ENCODE results near the gene C1QTNF4. TPM values are rescaled to one million over a fixed set of nuclear protein-coding genes. Genes with fewer than 3 reads are reported as not detected.
A peak's percentile ranks its signal among the peaks of the same experiment; 100 is the strongest.

Gene C1QTNF4
- total and polyA plus RNA-seq, 8 donors, result 0.09 to 3.6 (median 0.50) TPM; not detected in 1

DNA sequence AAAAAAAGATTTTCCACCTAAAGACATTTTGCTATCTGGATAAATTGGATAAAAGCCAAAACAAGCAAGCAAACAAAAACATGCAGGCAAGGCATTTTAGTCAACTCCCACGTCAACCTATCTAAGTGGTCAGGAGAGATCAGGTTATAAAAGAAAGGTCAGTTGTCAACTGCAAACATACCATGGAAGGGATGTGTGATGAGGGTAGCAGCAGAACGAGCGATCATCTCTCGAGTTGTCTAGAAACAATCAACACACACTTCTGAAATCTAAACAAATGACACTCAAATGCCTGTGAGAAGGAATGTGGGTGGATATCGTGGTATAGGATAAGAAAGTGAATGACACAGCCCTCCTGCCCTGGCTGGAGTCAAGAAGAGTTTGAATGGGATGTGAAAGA is 37.3 kb upstream of the C1QTNF4 start:
- no peak overlapping the region for H3K4me3 ChIP-seq
- H3K9me3 ChIP-seq, result no peaks in the 10 kb centered on the region
- H3K27me3 ChIP-seq, result no peaks in the 10 kb centered on the region
- no peak for DNase-seq
- H3K27ac ChIP-seq, result no peak overlapping the region
- no peak for TF ChIP-seq CTCF (IDR thresholded peaks at IDR 0.05)
- WGBS, 2 donors, result 61 to 67% methylated on average over 5 of the region's 5 CpGs
- intact Hi-C loops (cut with DNase I), result no loop called here
- H3K36me3 ChIP-seq, result peaks cover 0 to 30% (median 0%) of the 10 kb centered on the region in 3 donors
- no peaks in the 10 kb centered on the region for H3K4me1 ChIP-seq
- no peak for ATAC-seq
- FAIRE-seq, result no peak

GRCh38 chr11:47628026-47628425 is 33.8 kb upstream of the C1QTNF4 start:
- FAIRE-seq, result no peak

GRCh38 chr11:47626234-47626633 is 32.0 kb upstream of the C1QTNF4 start:
- WGBS, 2 donors, result 96 to 98% methylated on average over 8 of the region's 8 CpGs
- Histone ChIP-seq H3K27me3 (no peaks in the 10 kb centered on the region), H3K27ac (no peak overlapping the region), H3K4me3 (no peak overlapping the region), H3K4me1 (no peaks in the 10 kb centered on the region), H3K9me3 (no peaks in the 10 kb centered on the region), H3K36me3 (peaks cover 4 to 60% (median 4%) of the 10 kb centered on the region in 3 donors)
- ATAC-seq (no peak), DNase-seq (no peak), FAIRE-seq (no peak)
- intact Hi-C loops (cut with DNase I), result no loop called here
- TF ChIP-seq CTCF (IDR thresholded peaks at IDR 0.05), result no peak

More at GRCh38 chr11:47628026-47628425, 33.8 kb upstream of the C1QTNF4 start:
- no peak for ATAC-seq
- Histone ChIP-seq H3K27me3 (no peaks in the 10 kb centered on the region), H3K9me3 (no peaks in the 10 kb centered on the region), H3K4me3 (no peak overlapping the region), H3K27ac (no peak overlapping the region), H3K36me3 (peaks cover 0 to 48% (median 0%) of the 10 kb centered on the region in 3 donors), H3K4me1 (no peaks in the 10 kb centered on the region)
- no peak for TF ChIP-seq CTCF (IDR thresholded peaks at IDR 0.05)
- DNase-seq, result no peak
- 84 to 89% methylated on average over 4 of the region's 4 CpGs for WGBS, 2 donors
- intact Hi-C loops (cut with DNase I), result no loop called here

- Histone ChIP-seq H3K4me1 (no peaks in the 10 kb centered on the region), H3K27ac (no peak overlapping the region), H3K4me3 (no peak overlapping the region), H3K9me3 (no peaks in the 10 kb centered on the region), H3K27me3 (no peaks in the 10 kb centered on the region), H3K36me3 (peaks cover 4 to 40% (median 6%) of the 10 kb centered on the region in 3 donors)
- FAIRE-seq (no peak), DNase-seq (no peak), ATAC-seq (no peak)
- intact Hi-C loops (cut with DNase I), result no loop called here
- 91 to 95% methylated on average over 2 of the region's 2 CpGs for WGBS, 2 donors
- no peak for TF ChIP-seq CTCF (IDR thresholded peaks at IDR 0.05)
Measured at GRCh38 chr11:47620836-47621378, 26.7 kb upstream of the C1QTNF4 start.

DNA sequence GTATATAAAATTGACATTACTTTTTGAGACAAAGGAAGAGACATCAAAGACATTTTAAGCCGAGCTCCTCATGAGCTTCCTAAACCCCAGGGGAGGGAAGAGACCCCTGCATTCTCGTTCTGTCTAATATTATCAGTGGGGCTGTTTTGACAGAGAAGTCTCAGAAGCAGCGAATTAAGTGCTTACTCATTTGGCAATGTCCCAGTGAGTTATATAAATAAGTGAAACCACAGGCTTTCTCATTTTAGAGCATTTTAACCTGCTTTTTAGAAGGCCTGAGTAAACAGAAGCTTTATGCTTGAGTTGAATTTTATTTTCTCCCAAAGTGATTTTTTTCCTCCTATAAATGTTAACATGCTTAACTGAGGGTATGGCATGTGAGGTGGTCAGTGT is 23.2 kb upstream of the C1QTNF4 start:
- intact Hi-C loops (cut with DNase I), result no loop called here
- Histone ChIP-seq H3K4me1 (no peaks in the 10 kb centered on the region), H3K4me3 (no peak overlapping the region), H3K27ac (no peak overlapping the region), H3K9me3 (no peaks in the 10 kb centered on the region), H3K36me3 (peaks cover 2 to 20% (median 6%) of the 10 kb centered on the region in 3 donors), H3K27me3 (no peaks in the 10 kb centered on the region)
- no peak for TF ChIP-seq CTCF (IDR thresholded peaks at IDR 0.05)
- 50 to 52% methylated on average over 3 of the region's 3 CpGs for WGBS, 2 donors
- no peak for DNase-seq
- ATAC-seq, result peak in 2 of 4 donors; percentile 18 to 52
- FAIRE-seq, result no peak
